ENCODE measurements around the gene CDH13. TPM values are rescaled to one million over a fixed set of nuclear protein-coding genes. Genes with fewer than 3 reads are reported as not detected.

The CDH13 gene
- total RNA-seq, 4 donors from 2014 or later, result 2.0 to 6.6 (median 4.1) TPM; not detected in 1

DNA sequence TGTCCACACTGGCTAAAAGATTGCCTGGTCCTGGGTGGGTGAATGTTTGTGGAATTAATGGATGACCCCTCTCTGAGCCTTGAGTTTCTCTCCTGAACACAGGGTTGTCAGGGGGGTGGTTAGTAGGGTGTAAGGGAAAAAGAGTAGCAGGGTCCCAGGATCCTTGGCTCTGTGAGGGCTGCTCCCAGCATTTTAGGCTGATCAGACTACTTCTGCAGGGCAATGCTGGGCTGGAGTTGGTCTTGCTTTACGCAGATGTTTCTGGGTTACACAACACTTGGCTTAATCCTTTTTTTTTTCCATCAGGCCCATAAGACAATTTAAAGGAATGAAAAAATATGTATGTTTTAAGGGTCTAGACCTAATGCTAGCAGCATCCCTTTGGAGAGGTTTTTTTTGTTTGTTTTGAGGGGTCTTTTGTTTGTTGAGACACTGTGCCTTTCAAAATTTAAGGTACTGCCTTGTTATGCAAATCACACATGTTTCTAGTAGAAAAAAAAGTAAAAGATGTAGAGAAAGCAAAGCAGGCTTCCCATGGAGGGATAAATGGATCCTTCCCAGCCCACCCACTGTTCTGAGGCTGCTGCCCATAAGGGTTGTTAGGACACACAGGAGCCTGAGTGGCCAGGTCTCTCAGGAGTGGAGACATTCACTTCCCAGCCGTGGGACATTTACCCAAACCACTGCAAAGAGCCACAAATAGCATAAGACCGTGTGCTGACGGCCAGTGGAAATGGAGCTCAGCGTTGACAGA, 955.4 kb downstream of the CDH13 start:
- Histone ChIP-seq H3K4me3 (no peak overlapping the region), H3K4me1 (no peaks in the 10 kb centered on the region), H3K9me3 (no peaks in the 10 kb centered on the region), H3K27me3 (no peaks in the 10 kb centered on the region), H3K27ac (no peak overlapping the region), H3K36me3 (no peaks in the 10 kb centered on the region)
- TF ChIP-seq POLR2A (IDR thresholded peaks at IDR 0.05) (no peak), CTCF (IDR thresholded peaks at IDR 0.05) (no peak)
- DNase-seq, result no peak

DNA sequence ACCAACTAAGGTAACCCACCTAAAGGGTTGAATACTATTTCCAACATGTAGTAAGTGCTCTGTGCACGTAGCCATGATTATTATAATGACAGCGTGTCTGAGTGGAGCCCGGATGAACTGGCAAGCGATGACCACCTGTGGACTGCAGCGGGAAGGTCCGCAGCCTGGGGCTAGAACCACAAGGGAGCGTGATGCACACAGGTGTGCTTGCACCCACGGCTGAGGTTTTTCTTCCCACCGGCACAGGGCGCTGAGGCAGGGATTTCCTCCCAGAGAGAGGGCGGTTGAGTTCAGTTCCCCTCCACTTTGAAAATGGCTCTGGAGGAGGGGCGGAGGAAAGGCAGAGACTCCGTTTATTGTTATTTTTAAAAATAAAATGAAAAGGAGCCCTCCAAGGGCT, 959.3 kb downstream of the CDH13 start:
- no peaks in the 10 kb centered on the region for H3K27me3 ChIP-seq
- H3K4me3 ChIP-seq, result no peak overlapping the region
- DNase-seq, result no peak
- TF ChIP-seq CTCF (IDR thresholded peaks at IDR 0.05) (no peak), POLR2A (IDR thresholded peaks at IDR 0.05) (no peak)
- no peak overlapping the region for H3K27ac ChIP-seq
- H3K9me3 ChIP-seq, result no peaks in the 10 kb centered on the region
- no peaks in the 10 kb centered on the region for H3K4me1 ChIP-seq
- no peaks in the 10 kb centered on the region for H3K36me3 ChIP-seq

DNA sequence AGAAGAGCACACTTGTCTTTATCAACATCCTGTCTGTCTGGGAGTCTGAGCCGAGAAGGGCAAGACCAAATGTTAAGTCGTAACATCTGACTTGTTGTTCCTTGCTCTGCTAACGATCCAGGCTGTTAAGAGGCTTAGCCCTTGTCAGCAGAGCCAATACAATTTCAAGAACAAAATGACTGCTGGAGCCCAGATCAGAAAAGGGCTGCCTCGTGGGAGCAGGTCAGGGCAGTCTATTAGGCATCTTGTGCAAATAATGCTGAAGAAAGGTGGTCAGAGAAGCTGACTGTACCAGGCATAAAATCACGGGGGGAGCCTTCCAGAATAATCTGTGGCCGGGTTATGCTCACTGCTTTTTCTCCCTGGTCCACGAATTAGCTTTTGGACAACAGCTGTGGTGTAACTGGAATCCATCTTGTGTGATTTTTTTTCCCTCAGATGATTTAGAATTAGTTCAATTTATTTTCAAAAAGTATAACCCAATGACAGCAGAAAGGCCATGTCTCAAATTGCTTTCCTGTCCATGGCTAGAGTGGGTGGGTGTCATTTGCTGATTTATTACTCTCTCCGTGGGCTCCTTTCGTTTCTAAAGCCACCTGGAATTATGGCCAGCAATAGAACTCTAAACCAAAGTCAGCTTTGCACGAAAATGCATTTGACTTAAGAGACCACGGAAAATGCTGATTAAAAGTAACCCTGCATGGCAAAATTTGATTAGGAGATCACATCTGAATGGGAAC, 959.9 kb downstream of the CDH13 start:
- no peak for TF ChIP-seq CTCF (IDR thresholded peaks at IDR 0.05)
- no peak for TF ChIP-seq POLR2A (IDR thresholded peaks at IDR 0.05)
- Histone ChIP-seq H3K27ac (no peak overlapping the region), H3K9me3 (no peaks in the 10 kb centered on the region), H3K4me3 (no peak overlapping the region), H3K4me1 (no peaks in the 10 kb centered on the region), H3K27me3 (no peaks in the 10 kb centered on the region), H3K36me3 (no peaks in the 10 kb centered on the region)
- DNase-seq, result no peak

GRCh38 chr16:83587201-83587600, 960.4 kb downstream of the CDH13 start:
- Histone ChIP-seq H3K9me3 (no peaks in the 10 kb centered on the region), H3K4me1 (no peaks in the 10 kb centered on the region), H3K27ac (no peak overlapping the region), H3K36me3 (no peaks in the 10 kb centered on the region), H3K27me3 (no peaks in the 10 kb centered on the region), H3K4me3 (no peak overlapping the region)
- no peak for DNase-seq
- TF ChIP-seq POLR2A (IDR thresholded peaks at IDR 0.05), result no peak
- TF ChIP-seq CTCF (IDR thresholded peaks at IDR 0.05), result no peak

GRCh38 chr16:83588070-83588469, 961.3 kb downstream of the CDH13 start:
- TF ChIP-seq CTCF (IDR thresholded peaks at IDR 0.05) (no peak), POLR2A (IDR thresholded peaks at IDR 0.05) (no peak)

More at GRCh38 chr16:83588070-83588469, 961.3 kb downstream of the CDH13 start:
- no peak for DNase-seq
- no peaks in the 10 kb centered on the region for H3K27me3 ChIP-seq
- H3K36me3 ChIP-seq, result no peaks in the 10 kb centered on the region
- H3K4me1 ChIP-seq, result no peaks in the 10 kb centered on the region
- H3K27ac ChIP-seq, result no peak overlapping the region
- H3K4me3 ChIP-seq, result no peak overlapping the region
- H3K9me3 ChIP-seq, result no peaks in the 10 kb centered on the region

Measured in Peyer's patch (tissue), 4 donors.